ENCODE results near the gene PPIP5K1. TPM values are rescaled to one million over a fixed set of nuclear protein-coding genes. Genes with fewer than 3 reads are reported as not detected.

The PPIP5K1 gene
- total RNA-seq, 2 donors from 2014 or later: 61.1 to 88.8 TPM

DNA sequence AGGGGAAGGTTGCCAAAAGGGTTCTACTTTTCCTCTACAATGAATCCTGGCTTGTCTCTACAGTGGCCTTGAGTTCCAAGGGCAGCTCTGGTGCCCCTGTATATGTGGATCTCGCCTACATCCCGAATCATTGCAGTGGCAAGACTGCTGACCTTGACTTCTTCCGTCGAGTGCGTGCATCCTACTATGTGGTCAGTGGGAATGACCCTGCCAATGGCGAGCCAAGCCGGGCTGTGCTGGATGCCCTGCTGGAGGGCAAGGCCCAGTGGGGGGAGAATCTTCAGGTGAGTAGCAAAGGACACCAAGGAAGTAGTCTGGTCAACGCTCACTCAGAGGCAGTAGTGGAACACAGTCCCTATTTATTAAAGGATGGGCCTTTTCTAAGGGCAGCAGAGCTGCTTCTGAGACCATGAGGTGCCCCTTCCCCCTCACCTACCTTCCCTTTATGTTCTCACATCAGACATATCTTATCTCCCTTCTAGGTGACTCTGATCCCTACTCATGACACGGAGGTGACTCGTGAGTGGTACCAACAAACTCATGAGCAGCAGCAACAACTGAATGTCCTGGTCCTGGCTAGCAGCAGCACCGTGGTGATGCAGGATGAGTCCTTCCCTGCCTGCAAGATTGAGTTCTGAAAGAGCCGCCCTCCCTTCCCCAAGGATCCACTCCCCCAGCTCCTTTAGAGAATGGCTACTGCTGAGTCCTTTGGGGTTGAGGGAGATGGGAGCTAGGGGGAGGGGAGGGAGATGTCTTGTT, 60.2 kb downstream of the PPIP5K1 start:
- no peaks in the 10 kb centered on the region for H3K36me3 Mint-ChIP-seq
- H3K4me1 Mint-ChIP-seq (ENCODE audit: low read depth in 2 of 2): no peaks in the 10 kb centered on the region
- no peaks in the 10 kb centered on the region for H3K27me3 Mint-ChIP-seq
- no peaks in the 10 kb centered on the region for H3K9me3 Mint-ChIP-seq
- no peak overlapping the region for H3K4me3 Mint-ChIP-seq
- no peak overlapping the region for H3K27ac Mint-ChIP-seq
- ATAC-seq: no peak
- DNase-seq (ENCODE audit: low spot score): no peak

DNA sequence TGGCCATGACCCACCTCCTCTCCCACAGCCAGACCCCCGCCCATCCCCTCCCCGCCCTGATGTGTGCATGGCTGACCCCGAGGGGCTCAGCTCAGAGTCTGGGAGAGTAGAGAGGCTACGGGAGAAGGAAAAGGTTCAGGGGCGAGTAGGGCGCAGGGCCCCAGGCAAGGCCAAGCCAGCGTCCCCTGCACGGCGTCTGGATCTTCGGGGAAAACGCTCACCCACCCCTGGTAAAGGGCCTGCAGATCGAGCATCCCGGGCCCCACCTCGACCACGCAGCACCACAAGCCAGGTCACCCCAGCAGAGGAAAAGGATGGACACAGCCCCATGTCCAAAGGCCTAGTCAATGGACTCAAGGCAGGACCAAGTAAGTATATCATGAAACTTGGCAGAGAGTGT, 60.9 kb downstream of the PPIP5K1 start:
- no peaks in the 10 kb centered on the region for H3K36me3 Mint-ChIP-seq
- no peaks in the 10 kb centered on the region for H3K4me1 Mint-ChIP-seq (ENCODE audit: low read depth in 2 of 2)
- no peaks in the 10 kb centered on the region for H3K9me3 Mint-ChIP-seq
- H3K4me3 Mint-ChIP-seq: no peak overlapping the region
- no peak for DNase-seq (ENCODE audit: low spot score)
- H3K27me3 Mint-ChIP-seq: no peaks in the 10 kb centered on the region
- H3K27ac Mint-ChIP-seq: no peak overlapping the region
- no peak for ATAC-seq

DNA sequence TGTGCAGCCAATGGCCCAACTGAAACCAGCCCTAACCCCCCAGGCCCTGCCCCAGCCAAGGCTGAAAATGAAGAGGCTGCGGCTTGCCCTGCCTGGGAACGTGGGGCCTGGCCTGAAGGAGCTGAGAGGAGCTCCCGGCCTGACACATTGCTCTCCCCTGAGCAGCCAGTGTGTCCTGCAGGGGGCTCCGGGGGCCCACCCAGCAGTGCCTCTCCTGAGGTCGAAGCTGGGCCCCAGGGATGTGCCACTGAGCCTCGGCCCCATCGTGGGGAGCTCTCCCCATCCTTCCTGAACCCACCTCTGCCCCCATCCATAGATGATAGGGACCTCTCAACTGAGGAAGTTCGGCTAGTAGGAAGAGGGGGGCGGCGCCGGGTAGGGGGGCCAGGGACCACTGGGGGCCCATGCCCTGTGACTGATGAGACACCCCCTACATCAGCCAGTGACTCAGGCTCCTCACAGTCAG, 61.4 kb downstream of the PPIP5K1 start:
- Mint-ChIP-seq H3K27ac (no peak overlapping the region), H3K27me3 (no peaks in the 10 kb centered on the region), H3K36me3 (no peaks in the 10 kb centered on the region), H3K4me3 (no peak overlapping the region), H3K9me3 (no peaks in the 10 kb centered on the region), H3K4me1 (ENCODE audit: low read depth in 2 of 2) (no peaks in the 10 kb centered on the region)
- no peak for DNase-seq (ENCODE audit: low spot score)
- ATAC-seq: no peak

DNA sequence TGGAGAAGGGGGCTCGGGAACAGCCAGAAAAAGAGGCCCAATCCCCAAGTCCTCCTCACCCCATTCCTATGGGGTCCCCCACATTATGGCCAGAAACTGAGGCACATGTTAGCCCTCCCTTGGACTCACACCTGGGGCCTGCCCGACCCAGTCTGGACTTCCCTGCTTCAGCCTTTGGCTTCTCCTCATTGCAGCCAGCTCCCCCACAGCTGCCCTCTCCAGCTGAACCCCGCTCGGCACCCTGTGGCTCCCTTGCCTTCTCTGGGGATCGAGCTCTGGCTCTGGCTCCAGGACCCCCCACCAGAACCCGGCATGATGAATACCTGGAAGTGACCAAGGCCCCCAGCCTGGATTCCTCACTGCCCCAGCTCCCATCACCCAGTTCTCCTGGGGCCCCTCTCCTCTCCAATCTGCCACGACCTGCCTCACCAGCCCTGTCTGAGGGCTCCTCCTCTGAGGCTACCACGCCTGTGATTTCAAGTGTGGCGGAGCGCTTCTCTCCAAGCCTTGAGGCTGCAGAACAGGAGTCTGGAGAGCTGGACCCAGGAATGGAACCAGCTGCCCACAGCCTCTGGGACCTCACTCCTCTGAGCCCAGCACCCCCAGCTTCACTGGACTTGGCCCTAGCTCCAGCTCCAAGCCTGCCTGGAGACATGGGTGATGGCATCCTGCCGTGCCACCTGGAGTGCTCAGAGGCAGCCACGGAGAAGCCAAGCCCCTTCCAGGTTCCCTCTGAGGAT, 62.0 kb downstream of the PPIP5K1 start:
- Mint-ChIP-seq H3K4me3 (no peak overlapping the region), H3K36me3 (no peaks in the 10 kb centered on the region), H3K4me1 (ENCODE audit: low read depth in 2 of 2) (no peaks in the 10 kb centered on the region), H3K27ac (no peak overlapping the region), H3K9me3 (no peaks in the 10 kb centered on the region), H3K27me3 (no peaks in the 10 kb centered on the region)
- DNase-seq (ENCODE audit: low spot score) (no peak), ATAC-seq (no peak)

DNA sequence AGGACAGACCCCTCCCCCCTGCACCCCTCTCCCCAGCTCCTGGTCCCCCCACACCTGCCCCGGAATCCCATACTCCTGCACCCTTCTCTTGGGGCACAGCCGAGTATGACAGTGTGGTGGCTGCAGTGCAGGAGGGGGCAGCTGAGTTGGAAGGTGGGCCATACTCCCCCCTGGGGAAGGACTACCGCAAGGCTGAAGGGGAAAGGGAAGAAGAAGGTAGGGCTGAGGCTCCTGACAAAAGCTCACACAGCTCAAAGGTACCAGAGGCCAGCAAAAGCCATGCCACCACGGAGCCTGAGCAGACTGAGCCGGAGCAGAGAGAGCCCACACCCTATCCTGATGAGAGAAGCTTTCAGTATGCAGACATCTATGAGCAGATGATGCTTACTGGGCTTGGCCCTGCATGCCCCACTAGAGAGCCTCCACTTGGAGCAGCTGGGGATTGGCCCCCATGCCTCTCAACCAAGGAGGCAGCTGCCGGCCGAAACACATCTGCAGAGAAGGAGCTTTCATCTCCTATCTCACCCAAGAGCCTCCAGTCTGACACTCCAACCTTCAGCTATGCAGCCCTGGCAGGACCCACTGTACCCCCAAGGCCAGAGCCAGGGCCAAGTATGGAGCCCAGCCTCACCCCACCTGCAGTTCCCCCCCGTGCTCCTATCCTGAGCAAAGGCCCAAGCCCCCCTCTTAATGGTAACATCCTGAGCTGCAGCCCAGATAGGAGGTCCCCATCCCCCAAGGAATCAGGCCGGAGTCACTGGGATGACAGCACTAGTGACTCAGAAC, 62.8 kb downstream of the PPIP5K1 start:
- Mint-ChIP-seq H3K9me3 (no peaks in the 10 kb centered on the region), H3K27me3 (peaks cover 0 to 7% of the 10 kb centered on the region in 2 donors), H3K4me3 (no peak overlapping the region), H3K36me3 (no peaks in the 10 kb centered on the region), H3K27ac (no peak overlapping the region), H3K4me1 (ENCODE audit: low read depth in 2 of 2) (no peaks in the 10 kb centered on the region)
- ATAC-seq (no peak), DNase-seq (ENCODE audit: low spot score) (no peak)

DNA sequence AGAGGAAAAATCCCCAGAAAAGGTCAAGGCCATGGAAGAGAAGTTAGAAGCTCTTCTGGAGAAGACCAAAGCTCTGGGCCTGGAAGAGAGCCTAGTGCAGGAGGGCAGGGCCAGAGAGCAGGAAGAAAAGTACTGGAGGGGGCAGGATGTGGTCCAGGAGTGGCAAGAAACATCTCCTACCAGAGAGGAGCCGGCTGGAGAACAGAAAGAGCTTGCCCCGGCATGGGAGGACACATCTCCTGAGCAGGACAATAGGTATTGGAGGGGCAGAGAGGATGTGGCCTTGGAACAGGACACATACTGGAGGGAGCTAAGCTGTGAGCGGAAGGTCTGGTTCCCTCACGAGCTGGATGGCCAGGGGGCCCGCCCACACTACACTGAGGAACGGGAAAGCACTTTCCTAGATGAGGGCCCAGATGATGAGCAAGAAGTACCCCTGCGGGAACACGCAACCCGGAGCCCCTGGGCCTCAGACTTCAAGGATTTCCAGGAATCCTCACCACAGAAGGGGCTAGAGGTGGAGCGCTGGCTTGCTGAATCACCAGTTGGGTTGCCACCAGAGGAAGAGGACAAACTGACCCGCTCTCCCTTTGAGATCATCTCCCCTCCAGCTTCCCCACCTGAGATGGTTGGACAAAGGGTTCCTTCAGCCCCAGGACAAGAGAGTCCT, 63.6 kb downstream of the PPIP5K1 start:
- no peaks in the 10 kb centered on the region for H3K36me3 Mint-ChIP-seq
- ATAC-seq (no peak), DNase-seq (ENCODE audit: low spot score) (no peak)
- H3K9me3 Mint-ChIP-seq: no peaks in the 10 kb centered on the region
- H3K27ac Mint-ChIP-seq: no peak overlapping the region
- H3K4me1 Mint-ChIP-seq (ENCODE audit: low read depth in 2 of 2): no peaks in the 10 kb centered on the region
- no peak overlapping the region for H3K4me3 Mint-ChIP-seq
- peaks cover 0 to 9% of the 10 kb centered on the region in 2 donors for H3K27me3 Mint-ChIP-seq

DNA sequence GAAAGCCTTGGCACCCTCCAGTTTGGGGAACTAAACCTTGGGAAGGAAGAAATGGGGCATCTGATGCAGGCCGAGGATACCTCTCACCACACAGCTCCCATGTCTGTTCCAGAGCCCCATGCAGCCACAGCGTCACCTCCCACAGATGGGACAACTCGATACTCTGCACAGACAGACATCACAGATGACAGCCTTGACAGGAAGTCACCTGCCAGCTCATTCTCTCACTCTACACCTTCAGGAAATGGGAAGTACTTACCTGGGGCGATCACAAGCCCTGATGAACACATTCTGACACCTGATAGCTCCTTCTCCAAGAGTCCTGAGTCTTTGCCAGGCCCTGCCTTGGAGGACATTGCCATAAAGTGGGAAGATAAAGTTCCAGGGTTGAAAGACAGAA, 64.9 kb downstream of the PPIP5K1 start:
- Mint-ChIP-seq H3K36me3 (no peaks in the 10 kb centered on the region), H3K27ac (no peak overlapping the region), H3K27me3 (peaks cover 0 to 9% of the 10 kb centered on the region in 2 donors), H3K4me1 (ENCODE audit: low read depth in 2 of 2) (no peaks in the 10 kb centered on the region), H3K9me3 (no peaks in the 10 kb centered on the region), H3K4me3 (no peak overlapping the region)
- ATAC-seq (no peak), DNase-seq (ENCODE audit: low spot score) (no peak)

DNA sequence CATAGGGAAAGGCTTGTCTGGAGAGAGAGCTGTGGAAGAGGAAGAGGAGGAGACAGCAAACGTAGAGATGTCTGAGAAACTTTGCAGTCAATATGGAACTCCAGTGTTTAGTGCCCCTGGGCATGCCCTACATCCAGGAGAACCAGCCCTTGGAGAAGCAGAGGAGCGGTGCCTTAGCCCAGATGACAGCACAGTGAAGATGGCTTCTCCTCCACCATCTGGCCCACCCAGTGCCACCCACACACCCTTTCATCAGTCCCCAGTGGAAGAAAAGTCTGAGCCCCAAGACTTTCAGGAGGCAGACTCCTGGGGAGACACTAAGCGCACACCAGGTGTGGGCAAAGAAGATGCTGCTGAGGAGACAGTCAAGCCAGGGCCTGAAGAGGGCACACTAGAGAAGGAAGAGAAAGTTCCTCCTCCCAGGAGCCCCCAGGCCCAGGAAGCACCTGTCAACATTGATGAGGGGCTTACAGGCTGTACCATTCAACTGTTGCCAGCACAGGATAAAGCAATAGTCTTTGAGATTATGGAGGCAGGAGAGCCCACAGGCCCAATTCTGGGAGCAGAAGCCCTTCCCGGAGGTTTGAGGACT, 65.7 kb downstream of the PPIP5K1 start:
- ATAC-seq (no peak), DNase-seq (ENCODE audit: low spot score) (no peak)
- peaks cover 4 to 14% of the 10 kb centered on the region in 2 donors for H3K27me3 Mint-ChIP-seq
- no peaks in the 10 kb centered on the region for H3K4me1 Mint-ChIP-seq (ENCODE audit: low read depth in 2 of 2)
- H3K27ac Mint-ChIP-seq: no peak overlapping the region
- no peaks in the 10 kb centered on the region for H3K36me3 Mint-ChIP-seq
- no peaks in the 10 kb centered on the region for H3K9me3 Mint-ChIP-seq
- no peak overlapping the region for H3K4me3 Mint-ChIP-seq

DNA sequence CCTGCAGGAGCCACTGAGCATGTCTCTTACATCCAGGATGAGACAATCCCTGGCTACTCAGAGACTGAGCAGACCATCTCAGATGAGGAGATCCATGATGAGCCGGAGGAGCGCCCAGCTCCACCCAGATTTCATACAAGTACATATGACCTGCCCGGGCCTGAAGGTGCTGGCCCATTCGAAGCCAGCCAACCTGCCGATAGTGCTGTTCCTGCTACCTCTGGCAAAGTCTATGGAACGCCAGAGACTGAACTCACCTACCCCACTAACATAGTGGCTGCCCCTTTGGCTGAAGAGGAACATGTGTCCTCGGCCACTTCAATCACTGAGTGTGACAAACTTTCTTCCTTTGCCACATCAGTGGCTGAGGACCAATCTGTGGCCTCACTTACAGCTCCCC, 66.4 kb downstream of the PPIP5K1 start:
- Mint-ChIP-seq H3K4me1 (ENCODE audit: low read depth in 2 of 2) (peaks cover 0 to 4% of the 10 kb centered on the region in 2 donors), H3K27me3 (peaks cover 8 to 20% of the 10 kb centered on the region in 2 donors), H3K9me3 (no peaks in the 10 kb centered on the region), H3K36me3 (no peaks in the 10 kb centered on the region), H3K27ac (no peak overlapping the region), H3K4me3 (no peak overlapping the region)
- ATAC-seq (no peak), DNase-seq (ENCODE audit: low spot score) (no peak)

DNA sequence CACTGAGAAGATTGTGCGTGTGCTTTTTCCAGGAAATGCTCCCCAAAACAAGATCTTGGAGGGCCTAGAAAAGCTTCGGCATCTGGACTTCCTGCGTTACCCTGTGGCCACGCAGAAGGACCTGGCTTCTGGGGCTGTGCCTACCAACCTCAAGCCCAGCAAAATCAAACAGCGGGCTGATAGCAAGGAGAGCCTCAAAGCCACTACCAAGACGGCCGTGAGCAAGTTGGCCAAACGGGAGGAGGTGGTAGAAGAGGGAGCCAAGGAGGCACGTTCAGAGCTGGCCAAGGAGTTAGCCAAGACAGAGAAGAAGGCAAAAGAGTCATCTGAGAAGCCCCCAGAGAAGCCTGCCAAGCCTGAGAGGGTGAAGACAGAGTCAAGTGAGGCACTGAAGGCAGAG, 67.8 kb downstream of the PPIP5K1 start:
- ATAC-seq (no peak), DNase-seq (ENCODE audit: low spot score) (no peak)
- H3K36me3 Mint-ChIP-seq: no peaks in the 10 kb centered on the region
- H3K9me3 Mint-ChIP-seq: no peaks in the 10 kb centered on the region
- no peak overlapping the region for H3K4me3 Mint-ChIP-seq
- peaks cover 14 to 27% of the 10 kb centered on the region in 2 donors for H3K27me3 Mint-ChIP-seq
- no peak overlapping the region for H3K27ac Mint-ChIP-seq
- peaks cover 4 to 15% of the 10 kb centered on the region in 2 donors for H3K4me1 Mint-ChIP-seq (ENCODE audit: low read depth in 2 of 2)

DNA sequence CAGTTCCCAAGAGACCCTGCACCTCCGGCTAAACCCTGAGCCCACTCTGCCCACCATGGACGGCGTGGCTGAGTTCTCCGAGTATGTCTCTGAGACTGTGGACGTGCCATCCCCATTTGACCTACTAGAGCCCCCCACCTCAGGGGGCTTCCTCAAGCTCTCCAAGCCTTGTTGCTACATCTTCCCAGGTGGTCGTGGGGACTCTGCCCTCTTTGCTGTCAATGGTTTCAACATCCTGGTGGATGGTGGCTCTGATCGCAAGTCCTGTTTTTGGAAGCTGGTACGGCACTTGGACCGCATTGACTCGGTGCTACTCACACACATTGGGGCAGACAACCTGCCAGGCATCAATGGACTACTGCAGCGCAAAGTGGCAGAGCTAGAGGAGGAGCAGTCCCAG, 68.6 kb downstream of the PPIP5K1 start:
- Mint-ChIP-seq H3K36me3 (no peaks in the 10 kb centered on the region), H3K27me3 (peaks cover 21 to 35% of the 10 kb centered on the region in 2 donors), H3K9me3 (no peaks in the 10 kb centered on the region), H3K4me3 (no peak overlapping the region), H3K4me1 (ENCODE audit: low read depth in 2 of 2) (peaks cover 4 to 18% of the 10 kb centered on the region in 2 donors), H3K27ac (no peak overlapping the region)
- ATAC-seq (no peak), DNase-seq (ENCODE audit: low spot score) (no peak)

DNA sequence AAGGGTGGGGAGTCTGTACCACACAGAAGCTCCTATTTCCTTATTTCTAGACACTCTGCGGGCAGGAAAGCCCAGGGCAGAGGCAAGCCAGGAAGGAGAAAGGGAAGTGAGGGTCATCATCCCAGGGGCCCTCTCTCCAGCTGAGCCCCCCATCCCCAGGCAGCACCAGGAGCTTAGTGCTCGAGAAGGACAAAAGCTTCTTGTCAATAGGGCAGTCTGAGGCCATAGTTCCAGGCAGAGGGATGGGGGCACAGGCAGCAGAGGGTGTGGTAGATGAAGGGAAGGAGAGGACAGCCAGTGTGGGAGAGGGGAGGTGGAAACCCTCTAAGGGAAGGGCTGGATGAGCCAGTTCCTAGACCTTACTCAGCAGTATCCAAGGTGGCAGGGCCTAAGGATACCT, 69.9 kb downstream of the PPIP5K1 start:
- H3K36me3 Mint-ChIP-seq: no peaks in the 10 kb centered on the region
- ATAC-seq (no peak), DNase-seq (ENCODE audit: low spot score) (no peak)
- no peak overlapping the region for H3K27ac Mint-ChIP-seq
- H3K4me3 Mint-ChIP-seq: no peak overlapping the region
- H3K4me1 Mint-ChIP-seq (ENCODE audit: low read depth in 2 of 2): peaks cover 4 to 18% of the 10 kb centered on the region in 2 donors
- H3K9me3 Mint-ChIP-seq: no peaks in the 10 kb centered on the region
- H3K27me3 Mint-ChIP-seq: peaks cover 28 to 42% of the 10 kb centered on the region in 2 donors

DNA sequence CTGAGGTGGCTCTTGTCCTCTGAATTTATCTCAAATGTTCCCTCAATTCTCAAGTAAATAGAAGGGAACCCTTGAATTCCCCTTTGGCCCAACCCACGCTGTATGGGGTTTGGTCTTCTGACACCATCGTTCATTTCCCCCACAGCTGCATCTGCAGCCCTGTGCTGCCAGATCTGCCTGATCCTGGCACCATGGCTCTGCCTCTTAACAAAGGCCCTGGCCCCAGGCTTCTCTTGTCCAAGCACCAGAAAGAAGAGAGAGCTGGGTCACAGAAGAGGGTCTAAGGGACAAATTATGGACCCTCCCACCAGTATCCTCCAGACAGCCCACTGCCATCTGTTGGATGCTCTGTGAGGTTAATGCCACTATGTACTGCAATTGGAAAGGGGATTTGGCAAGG, 70.8 kb downstream of the PPIP5K1 start:
- ATAC-seq: no peak
- peaks cover 4 to 18% of the 10 kb centered on the region in 2 donors for H3K4me1 Mint-ChIP-seq (ENCODE audit: low read depth in 2 of 2)
- H3K27me3 Mint-ChIP-seq: peaks cover 28 to 42% of the 10 kb centered on the region in 2 donors
- peak overlapping the region; percentile 37 for H3K4me3 Mint-ChIP-seq
- no peak for DNase-seq (ENCODE audit: low spot score)
- H3K36me3 Mint-ChIP-seq: no peaks in the 10 kb centered on the region
- peak overlapping the region in 1 of 2 donors; percentile 42 for H3K27ac Mint-ChIP-seq
- H3K9me3 Mint-ChIP-seq: no peaks in the 10 kb centered on the region

Data from natural killer cell treated with Interleukin-12 subunit alpha and Interleukin-12 subunit beta and Interleukin-15 and Interleukin-18, amount 100 ng/mL, for 72 hours (primary cell).